ENCODE measurements around the gene CD72.
"Not testable (repeated sequence)": the region's sequence is repeated elsewhere in the genome, so short reads cannot be mapped to it uniquely, and the experiment has no call there.

The CD72 gene

GRCh38 chr9:35649431-35650340, 31.5 kb upstream of the CD72 start:
- DNase-seq (ENCODE audit: low spot score), result peak; percentile 46

- peak; percentile 90 for DNase-seq (ENCODE audit: low spot score)
Measured at GRCh38 chr9:35646533-35647265, 28.5 kb upstream of the CD72 start.

DNA sequence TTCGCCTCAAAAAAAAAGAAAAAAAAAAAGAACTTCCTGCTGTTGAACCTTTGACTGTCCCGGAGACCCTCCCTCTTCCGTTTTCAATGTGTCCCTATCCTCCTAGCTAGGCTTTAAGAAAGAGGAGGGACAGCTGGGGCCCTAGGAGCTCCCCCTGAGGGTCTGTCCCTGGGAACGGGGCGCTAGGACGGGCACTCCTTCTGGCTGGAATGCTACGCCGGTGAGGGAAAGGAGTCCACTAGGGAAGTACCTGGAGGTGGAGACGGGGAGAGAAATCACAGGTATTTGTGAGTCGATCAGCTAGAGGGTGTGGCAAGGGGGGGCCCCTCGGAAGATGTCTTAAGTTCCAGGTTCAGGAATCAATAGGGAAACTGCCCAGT, 27.9 kb upstream of the CD72 start:
- no peak for DNase-seq (ENCODE audit: low spot score)

GRCh38 chr9:35645736-35646135, 27.5 kb upstream of the CD72 start:
- not testable (repeated sequence) for DNase-seq (ENCODE audit: low spot score)

DNA sequence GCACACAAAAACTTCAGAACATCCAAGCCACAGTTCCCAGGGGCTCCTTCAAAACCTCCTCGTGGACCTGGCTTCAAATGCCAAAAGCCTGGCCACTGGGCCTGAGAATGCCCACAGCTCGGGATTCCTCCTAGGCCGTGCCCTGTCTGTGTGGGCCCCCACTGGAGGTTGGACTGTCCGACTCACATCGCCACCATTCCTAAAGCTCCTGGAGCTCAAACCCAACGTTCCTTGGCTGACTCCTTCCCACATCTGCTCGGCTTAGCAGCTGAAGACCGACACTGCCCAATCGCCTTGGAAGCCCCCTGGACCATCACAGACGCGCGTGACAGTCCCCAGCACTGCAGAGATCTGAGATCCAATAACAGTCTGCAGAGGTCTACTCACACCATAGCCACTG, 24.8 kb upstream of the CD72 start:
- DNase-seq (ENCODE audit: low spot score), result no peak

DNA sequence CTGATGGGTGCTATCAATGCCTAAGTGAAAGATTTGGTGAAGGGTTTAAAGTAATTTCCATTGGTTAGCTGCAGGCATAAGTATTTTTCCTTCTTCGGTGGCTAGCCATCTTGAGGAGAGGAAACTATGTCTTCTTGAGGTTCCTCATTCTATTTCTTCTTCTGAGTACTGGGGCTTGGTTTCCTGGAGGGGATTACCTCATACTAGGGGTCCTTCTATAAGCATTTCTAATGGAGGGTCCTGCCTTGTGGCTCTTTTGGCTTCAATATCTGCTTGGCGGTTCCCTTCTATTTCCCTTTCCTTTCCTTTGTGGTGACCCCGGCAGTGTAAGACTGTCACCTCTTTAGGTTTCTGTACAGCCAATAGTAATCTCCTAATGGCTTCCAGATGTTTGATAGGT, 23.3 kb upstream of the CD72 start:
- DNase-seq (ENCODE audit: low spot score), result not testable (repeated sequence)

GRCh38 chr9:35640431-35640830, 22.2 kb upstream of the CD72 start:
- DNase-seq (ENCODE audit: low spot score), result not testable (repeated sequence)

GRCh38 chr9:35639631-35640030, 21.4 kb upstream of the CD72 start:
- DNase-seq (ENCODE audit: low spot score), result no peak

DNA sequence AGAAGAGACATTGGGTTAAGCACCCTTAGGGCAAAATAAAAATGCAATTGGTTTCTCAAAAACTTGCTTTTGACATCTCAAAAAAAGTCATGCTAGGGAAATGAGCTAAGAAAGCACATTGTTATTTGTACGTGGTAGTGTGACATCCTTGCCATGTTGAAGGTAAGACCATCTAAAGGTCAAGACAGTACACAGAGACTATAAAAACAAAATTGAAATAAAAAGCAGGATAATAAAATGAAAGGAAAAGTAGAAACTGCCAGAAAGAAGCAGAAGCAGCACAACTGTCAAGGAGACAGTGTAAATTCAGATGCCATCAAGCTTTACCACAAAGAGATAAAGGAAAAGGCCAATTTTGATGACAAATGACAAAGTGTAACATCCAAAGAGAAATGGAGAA, 21.0 kb upstream of the CD72 start:
- not testable (repeated sequence) for DNase-seq (ENCODE audit: low spot score)

DNA sequence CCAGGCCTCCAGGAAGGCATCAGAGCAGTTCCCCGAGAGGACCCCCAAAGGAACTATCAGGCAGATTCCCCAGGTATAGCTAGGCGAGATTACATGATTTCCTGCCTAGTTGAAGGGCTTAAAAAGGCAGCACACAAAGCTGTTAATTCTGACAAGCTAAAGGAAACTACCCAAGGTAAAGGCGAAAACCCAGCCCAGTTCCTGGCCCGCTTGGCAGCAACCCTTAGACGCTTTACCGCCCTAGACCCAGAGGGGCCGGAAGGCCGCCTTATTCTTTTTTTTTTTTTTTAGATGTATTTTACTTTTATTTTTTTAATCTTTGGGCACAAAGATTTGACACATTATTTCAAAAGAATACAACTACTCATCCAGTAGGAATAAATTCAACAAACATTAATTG, 20.5 kb upstream of the CD72 start:
- peak; percentile 42 for DNase-seq (ENCODE audit: low spot score)

- DNase-seq (ENCODE audit: low spot score), result not testable (repeated sequence)
Measured at GRCh38 chr9:35637427-35637955, 19.3 kb upstream of the CD72 start.

- DNase-seq (ENCODE audit: low spot score), result not testable (repeated sequence)
Measured at GRCh38 chr9:35636877-35637246, 18.6 kb upstream of the CD72 start.

DNA sequence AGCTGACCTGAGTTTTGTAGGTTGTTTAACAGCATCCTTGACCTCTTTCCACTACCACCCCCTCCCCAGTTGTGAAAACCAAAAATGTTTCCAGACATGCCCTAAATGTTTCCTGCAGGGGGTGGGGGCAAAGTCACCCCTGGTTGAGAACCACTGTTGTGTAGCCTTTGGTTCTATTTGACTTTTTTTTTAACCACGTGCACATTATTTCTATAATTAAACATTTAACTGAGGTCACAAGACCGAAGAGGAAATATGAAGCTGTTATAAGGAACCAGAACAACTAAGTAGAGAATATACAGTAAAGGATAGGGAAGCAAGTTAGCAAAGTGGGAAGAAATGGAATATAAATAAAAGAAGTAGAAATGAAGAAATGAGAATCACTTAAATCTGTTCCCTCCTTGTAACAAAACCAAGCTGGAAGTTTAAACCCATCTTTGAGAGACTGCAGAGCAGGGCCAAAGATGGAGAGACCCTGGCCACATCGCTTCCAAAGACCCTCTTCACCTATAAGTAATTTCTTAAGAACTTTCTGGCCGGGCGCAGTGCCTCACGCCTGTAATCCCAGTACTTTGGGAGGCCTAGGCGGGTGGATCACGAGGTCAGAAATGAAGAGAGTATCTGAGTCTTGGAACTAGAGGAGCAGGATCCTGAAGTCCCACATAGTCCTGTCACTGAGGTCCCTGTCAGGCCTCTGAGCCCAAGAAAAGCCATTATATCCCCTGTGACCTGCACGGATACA, 18.1 kb upstream of the CD72 start:
- DNase-seq (ENCODE audit: low spot score), result no peak

DNA sequence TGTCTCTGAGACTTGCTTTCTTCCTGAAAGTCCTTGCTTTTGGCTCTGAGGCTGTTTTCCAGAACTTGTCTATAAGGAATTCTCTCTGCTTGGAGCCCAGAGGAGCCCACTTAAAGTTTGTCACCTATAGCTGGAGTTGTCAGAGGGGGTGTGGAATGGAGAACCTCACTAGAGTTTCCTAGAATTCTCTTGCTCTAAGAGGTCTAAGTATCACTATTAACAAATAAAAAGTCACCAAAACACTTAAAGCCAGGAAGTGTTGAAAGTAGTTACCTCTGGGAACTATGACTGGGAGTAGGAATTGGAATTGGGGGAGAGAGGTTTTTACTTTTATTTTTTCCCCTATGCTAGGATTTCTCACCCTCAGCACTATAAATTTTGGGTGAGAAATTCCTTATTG, 17.5 kb upstream of the CD72 start:
- DNase-seq (ENCODE audit: low spot score), result no peak

GRCh38 chr9:35629597-35629996, 11.4 kb upstream of the CD72 start:
- DNase-seq (ENCODE audit: low spot score), result no peak

- DNase-seq (ENCODE audit: low spot score), result no peak
Measured at GRCh38 chr9:35628389-35628991, 10.3 kb upstream of the CD72 start.

GRCh38 chr9:35627575-35627974, 9.4 kb upstream of the CD72 start:
- no peak for DNase-seq (ENCODE audit: low spot score)

DNA sequence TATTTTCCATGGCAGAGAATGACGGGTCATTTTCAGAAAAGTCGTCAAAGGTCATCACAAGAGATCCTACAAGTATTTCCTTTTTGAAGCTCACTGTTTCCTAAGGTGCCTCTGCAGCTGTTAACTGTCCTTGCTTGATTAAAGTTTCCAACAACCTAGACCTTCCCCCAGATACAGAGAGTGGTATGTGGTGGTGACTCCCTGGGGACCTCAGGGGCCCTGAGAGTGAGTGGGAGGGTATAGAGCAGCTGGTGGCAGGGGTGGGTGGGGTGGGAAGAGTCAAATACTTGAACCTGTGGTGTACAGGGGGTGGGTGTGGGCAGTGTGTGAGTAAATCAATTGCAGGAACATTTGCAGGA, 1.6 kb upstream of the CD72 start:
- no peak for DNase-seq (ENCODE audit: low spot score)

DNA sequence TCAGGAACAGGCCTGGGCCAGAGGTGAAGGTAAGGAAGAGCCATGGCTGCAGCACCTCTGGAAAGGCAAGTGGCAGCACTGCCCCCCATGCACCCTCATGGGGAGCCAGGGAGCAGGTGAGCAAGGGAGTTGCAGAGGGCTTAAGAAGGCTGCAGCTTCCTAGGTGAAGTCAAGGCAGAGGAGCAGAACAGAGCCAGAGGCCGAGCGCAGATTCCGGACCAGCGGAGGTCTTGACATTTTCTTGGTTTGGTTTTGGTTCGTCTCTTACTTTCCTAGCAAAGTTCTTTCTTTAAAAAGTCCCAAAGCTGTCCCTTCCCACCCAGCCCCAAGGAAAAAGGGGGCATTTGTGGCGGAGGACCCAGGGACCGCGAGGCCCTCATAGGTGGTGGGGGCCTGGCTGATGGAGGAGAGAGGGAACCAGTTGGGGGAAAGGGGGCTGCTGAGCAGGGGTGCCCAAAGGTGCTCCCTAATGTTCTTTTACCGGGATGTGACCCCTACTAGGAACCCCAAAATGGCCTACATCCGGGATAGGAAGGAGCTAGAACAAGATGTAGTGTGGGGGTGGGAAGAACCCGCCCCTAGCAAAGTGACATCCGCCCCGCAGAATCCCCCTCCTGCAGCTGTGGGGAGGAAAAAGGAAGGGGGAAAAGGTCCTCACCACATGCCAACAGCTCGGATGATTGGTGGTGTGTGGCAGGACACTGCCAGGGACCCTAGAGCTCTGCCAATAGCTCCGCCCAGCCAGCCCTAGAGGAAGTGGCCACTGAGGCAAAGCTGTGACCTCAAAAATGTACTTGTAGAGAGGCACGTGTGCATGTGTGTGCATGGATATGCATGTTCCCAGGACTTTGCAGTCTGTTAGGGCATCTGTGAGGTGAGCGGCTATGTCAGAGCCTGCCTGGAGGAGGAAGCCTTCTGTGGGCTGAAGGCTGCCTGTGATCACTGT, 914 bp upstream of the CD72 start:
- DNase-seq (ENCODE audit: low spot score), result peak; percentile 25

DNA sequence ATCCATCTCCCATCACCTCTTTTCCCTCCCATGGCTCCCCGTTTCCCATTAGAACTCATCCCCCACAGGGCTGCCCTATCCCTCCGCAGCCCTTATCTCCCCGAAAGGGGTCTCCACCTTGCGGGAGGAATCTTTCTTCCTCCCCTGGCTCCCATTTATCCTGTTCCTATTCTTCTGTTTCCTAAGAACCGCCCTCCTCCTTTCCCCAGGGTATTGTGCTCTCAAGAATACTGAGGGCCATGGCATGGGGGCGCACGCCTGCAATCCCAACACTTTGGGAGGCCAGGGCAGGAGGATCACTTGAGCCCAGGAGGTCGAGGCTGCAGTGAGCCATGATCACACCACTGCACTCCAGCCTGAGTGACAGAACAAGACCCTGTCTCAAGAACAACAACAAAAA, 665 bp downstream of the CD72 start:
- DNase-seq (ENCODE audit: low spot score), result no peak
